HG02870 (cell line): Measurements from ENCODE around the gene GP1BB.

Source experiments
- ATAC-seq: cut with Tn5 transposase; IDR thresholded peaks from one replicate; pipeline ENCODE4 v1.9.1; 2021; ENCODE audit warnings: mild to moderate bottlenecking, moderate library complexity; ENCODE audit not compliant: unreplicated experiment

GP1BB gene

DNA sequence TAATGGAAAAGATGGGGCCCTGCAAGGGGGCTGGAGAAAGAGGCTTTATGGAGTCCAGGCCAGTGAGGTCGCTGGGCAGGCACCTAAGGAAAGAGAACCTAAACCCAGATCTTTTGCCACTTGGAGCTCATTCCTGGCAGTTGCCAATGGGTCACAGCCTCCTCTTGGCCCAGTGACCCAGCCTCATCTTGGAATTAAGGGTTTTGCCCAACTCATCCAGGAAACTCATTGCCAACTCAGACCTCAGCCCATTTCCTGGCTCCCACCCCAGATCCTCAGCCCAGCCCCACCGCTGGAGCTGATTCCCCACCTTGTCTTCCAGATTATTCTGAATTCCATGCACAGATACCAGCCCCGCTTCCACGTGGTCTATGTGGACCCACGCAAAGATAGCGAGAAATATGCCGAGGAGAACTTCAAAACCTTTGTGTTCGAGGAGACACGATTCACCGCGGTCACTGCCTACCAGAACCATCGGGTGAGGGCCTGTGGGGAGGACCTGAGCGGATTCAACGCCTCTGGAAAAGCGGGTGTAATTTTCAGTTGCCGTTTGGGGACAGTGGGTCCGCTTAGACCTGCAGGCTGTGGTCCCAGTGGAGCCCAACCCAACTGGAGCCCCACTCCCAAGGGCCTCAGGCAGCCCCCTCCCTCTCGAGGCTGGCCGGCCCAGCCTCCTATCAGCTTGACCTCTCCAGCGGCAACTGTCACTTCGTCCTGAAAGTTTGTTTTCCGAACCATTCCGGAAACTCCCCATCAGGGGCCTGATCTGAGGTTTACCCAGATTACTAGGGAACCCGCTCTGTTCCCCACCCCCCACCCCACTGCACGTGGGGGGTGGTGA lies 41.5 kb downstream of the GP1BB start:
- ATAC-seq: no peak

GRCh38 chr22:19765477-19766239 lies 42.3 kb downstream of the GP1BB start:
- no peak for ATAC-seq

DNA sequence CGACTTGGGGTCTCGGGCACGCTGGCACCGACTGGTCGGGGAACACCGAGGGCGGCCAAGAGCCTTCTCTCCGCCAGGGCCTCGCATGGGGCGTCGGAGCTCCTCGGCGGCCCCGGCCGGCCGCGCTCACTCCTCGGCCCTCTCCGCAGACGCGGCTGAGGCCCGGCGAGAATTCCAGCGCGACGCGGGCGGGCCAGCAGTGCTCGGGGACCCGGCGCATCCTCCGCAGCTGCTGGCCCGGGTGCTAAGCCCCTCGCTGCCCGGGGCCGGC lies 42.8 kb downstream of the GP1BB start:
- ATAC-seq: no peak

- no peak for ATAC-seq
Measured at GRCh38 chr22:19766511-19767426, 43.4 kb downstream of the GP1BB start.

DNA sequence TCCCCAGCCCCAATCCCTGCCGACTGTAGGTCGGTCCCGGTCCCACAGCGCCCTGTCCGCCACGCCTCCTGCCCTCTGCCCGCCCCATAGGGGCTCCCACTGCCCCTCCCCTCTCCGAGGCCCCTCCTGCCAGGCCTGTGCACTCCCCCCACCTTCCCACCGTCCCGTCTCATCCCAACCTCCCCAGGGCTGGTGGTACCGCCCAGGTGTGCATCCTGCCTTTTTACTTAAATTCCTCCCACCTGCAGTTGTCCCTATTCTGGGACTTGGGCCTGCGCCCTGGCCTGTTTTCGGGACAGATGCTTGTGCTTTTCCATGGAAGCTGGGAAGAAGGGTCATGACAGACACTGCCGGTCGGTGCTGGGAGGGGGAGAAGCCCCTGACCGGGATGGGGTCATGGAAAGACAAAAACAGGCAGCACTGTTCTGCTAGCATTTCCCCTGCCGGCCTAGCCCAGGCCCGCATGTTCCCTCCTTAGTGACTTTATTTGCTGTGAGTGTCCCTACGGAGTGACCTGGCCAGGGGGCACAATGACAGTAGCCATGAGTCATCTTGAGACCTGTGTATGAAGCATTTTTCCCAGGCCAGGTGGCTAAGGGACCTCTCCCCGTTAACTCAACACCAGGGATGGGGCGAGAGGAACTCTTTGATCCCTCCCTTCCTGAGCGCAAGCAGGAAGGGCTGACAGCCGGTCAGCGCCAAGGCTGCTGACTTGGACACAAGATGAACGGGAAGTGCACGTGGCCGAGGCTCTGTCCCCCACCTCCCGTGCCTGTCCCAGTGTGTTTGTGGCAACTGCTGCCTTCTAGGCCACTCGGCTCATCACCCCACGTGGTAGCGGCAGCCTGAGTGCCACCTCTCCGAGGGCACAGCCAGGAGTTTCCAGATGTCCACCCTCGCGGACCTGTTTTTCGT lies 44.3 kb downstream of the GP1BB start:
- no peak for ATAC-seq

DNA sequence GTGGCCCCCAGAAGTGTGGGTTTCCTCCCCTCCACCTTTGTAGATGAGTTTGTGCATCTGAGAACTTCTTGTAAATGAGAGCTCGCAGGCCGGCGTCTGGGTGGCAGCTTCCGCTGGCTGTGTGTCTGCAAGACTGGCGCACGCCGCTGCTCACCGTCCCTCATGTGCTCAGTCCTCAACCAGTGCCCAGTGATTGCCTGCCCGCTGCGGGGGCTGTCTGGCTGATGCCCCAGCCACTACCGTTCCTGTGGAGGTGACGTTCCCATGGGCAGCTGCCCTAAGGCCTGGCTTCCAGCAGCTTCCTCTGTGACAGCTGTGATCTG lies 46.0 kb downstream of the GP1BB start:
- no peak for ATAC-seq

- ATAC-seq: no peak
Measured at GRCh38 chr22:19770349-19771220, 47.2 kb downstream of the GP1BB start.

DNA sequence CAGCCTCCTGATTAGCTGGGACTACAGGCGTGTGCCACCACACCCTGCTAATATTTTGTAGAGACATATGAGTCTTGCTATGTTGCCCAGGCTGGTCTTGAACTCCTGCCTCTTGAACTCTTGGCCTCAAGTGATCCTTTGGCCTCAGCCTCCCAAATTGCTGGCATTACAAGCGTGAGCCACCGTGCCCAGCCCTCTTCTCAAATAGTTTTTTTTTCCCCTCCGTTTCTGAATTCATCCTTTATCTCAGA lies 49.0 kb downstream of the GP1BB start:
- ATAC-seq: no peak

GRCh38 chr22:19772673-19773469 lies 49.5 kb downstream of the GP1BB start:
- no peak for ATAC-seq

GRCh38 chr22:19773470-19774040 lies 50.2 kb downstream of the GP1BB start:
- no peak for ATAC-seq
